ENCODE results near the gene TMOD3. TPM values are rescaled to one million over a fixed set of nuclear protein-coding genes. Genes with fewer than 3 reads are reported as not detected.

The TMOD3 gene
- total and polyA plus RNA-seq, 2 of the 4 experiments (the other 2 are of a cell fraction) = 10.7 to 22.0 TPM

GRCh38 chr15:51907136-51907862 lies 77.8 kb downstream of the TMOD3 start:
- Histone ChIP-seq H4K8ac (ENCODE audit: low read depth in 2 of 2, low read length in 2 of 2) (no peak overlapping the region), H4K20me1 (ENCODE audit: insufficient read depth, low read length) (peaks cover 18% of the 10 kb centered on the region), H3K9me3 (ENCODE audit: control insufficient read depth, insufficient read depth, low read length) (no peaks in the 10 kb centered on the region), H2BK5ac (ENCODE audit: low read depth, low read length, poor library complexity, severe bottlenecking) (no peak overlapping the region), H3K23ac (ENCODE audit: low read depth, low read length) (no peak overlapping the region), H2AK9ac (replicated peaks; ENCODE audit: low read depth, low read length, poor library complexity) (no peak overlapping the region), H3K9me1 (ENCODE audit: insufficient read depth, low read length) (peaks cover 9% of the 10 kb centered on the region), H2BK120ac (ENCODE audit: low read depth, low read length) (no peak overlapping the region), H3K27ac (ENCODE audit: insufficient read depth, low read length) (no peak overlapping the region), H3K56ac (ENCODE audit: extremely low read depth, insufficient read depth, low read length) (no peak overlapping the region), H3K18ac (ENCODE audit: low read depth, low read length) (no peak overlapping the region), H4K5ac (ENCODE audit: low read depth, low read length) (no peak overlapping the region), H3K27me3 (ENCODE audit: control insufficient read depth, insufficient read depth, low read length) (no peaks in the 10 kb centered on the region), H3K4ac (ENCODE audit: low read depth, low read length) (no peak overlapping the region), H3K79me1 (ENCODE audit: low read depth in 1 of 2, low read length in 2 of 2) (peaks cover 4 to 37% of the 10 kb centered on the region in 2 experiments), H3K9ac (ENCODE audit: low read depth, low read length) (no peak overlapping the region), H2AK5ac (ENCODE audit: low read depth, low read length) (no peak overlapping the region), H2BK20ac (ENCODE audit: low read depth, low read length) (no peak overlapping the region), H2AFZ (replicated peaks; ENCODE audit: low read length, poor library complexity) (no peak overlapping the region), H2BK15ac (ENCODE audit: low read depth, low read length) (no peak overlapping the region), H3K4me1 (ENCODE audit: control insufficient read depth, insufficient read depth, low read length) (peaks cover 12% of the 10 kb centered on the region), H3K14ac (replicated peaks; ENCODE audit: low read depth, low read length) (no peak overlapping the region), H3K4me2 (ENCODE audit: low read depth, low read length) (no peak overlapping the region), H4K91ac (ENCODE audit: insufficient read depth, low read depth, low read length) (no peak overlapping the region), H3K36me3 (ENCODE audit: control insufficient read depth, insufficient read depth, low read length) (peaks cover 14% of the 10 kb centered on the region), H3K4me3 (ENCODE audit: insufficient read depth, low read depth, low read length) (no peak overlapping the region)
- CTCF ChIA-PET = no interaction called here
- intact Hi-C loops (cut with micrococcal nuclease) = no loop called here
- DNase-seq = peak; percentile 42
- TF ChIP-seq POLR2A (IDR thresholded peaks at IDR 0.05; ENCODE audit: low read depth, low read length) = no peak
- no peak for TF ChIP-seq CHD1 (IDR thresholded peaks at IDR 0.05; ENCODE audit: low read depth, low read length)
- no peak for TF ChIP-seq RAD21 (IDR thresholded peaks at IDR 0.05; ENCODE audit: low read length)
- TF ChIP-seq USF2 (IDR thresholded peaks at IDR 0.05; ENCODE audit: low read depth, low read length) = no peak
- TF ChIP-seq FOS (IDR thresholded peaks at IDR 0.05; ENCODE audit: low read depth, low read length) = no peak
- TF ChIP-seq RCOR1 (IDR thresholded peaks at IDR 0.05; ENCODE audit: insufficient replicate concordance, low read length) = no peak
- no peak for TF ChIP-seq NFE2L2 (IDR thresholded peaks at IDR 0.05; ENCODE audit: low read depth, low read length)
- no peak for TF ChIP-seq BHLHE40 (IDR thresholded peaks at IDR 0.05; ENCODE audit: low read depth, low read length)
- no peak for TF ChIP-seq SMC3 (IDR thresholded peaks at IDR 0.05; ENCODE audit: low read depth, low read length)
- no peak for TF ChIP-seq CTCF (conservative IDR thresholded peaks at IDR 0.05; ENCODE audit: low read depth, low read length)
- TF ChIP-seq MXI1 (IDR thresholded peaks at IDR 0.05; ENCODE audit: borderline replicate concordance, low read depth, low read length) = no peak
- TF ChIP-seq MAZ (IDR thresholded peaks at IDR 0.05; ENCODE audit: borderline replicate concordance, low read depth, low read length) = no peak
- TF ChIP-seq ELK1 (IDR thresholded peaks at IDR 0.05; ENCODE audit: borderline replicate concordance, low read depth, low read length) = no peak
- no peak for TF ChIP-seq CEBPB (IDR thresholded peaks at IDR 0.05; ENCODE audit: low read depth, low read length)
- no peak for TF ChIP-seq RFX5 (IDR thresholded peaks at IDR 0.05; ENCODE audit: low read depth, low read length)
- no peak for TF ChIP-seq MAFK (IDR thresholded peaks at IDR 0.05; ENCODE audit: low read depth, low read length)
- in situ Hi-C loops (cut with MboI; ENCODE audit: low sequenced_read_pairs) = loop anchor here (25.0 kb wide), 1 partner anchor 270 kb away; no protein-coding TSS in a partner anchor
- ATAC-seq (ENCODE audit: low read depth) = peak; percentile 27; the same call in 1 of the 2 replicates
- WGBS, 2 experiments (ENCODE audit: extremely low coverage in 2 of 2, insufficient read length in 1 of 2) = 92% methylated on average over 6 of the region's 8 CpGs; no CpG with 5 or more reads in 1 of the 2 experiments
- POLR2A ChIA-PET (ENCODE audit: unreplicated experiment) = no interaction called here
- dilution Hi-C loops (cut with HindIII; ENCODE audit: low sequenced_read_pairs, unreplicated experiment) = no loop called here
- BruUV-seq (replicated peaks) = no TSS peak

Measured in IMR-90 (cell line).